AG04449 (cell line): ENCODE data around the gene CD72.

Experiments used
- CTCF ChIA-PET: fragments of 350-600 bp; formaldehyde crosslinking; extraction: SDS; loops from one replicate; lab custom pipeline; 2021; ENCODE audit warnings: antibody characterized with exemption; lab: Yijun Ruan, JAX
- POLR2A ChIA-PET: fragments of 400-600, 350-600 bp; formaldehyde crosslinking; extraction: SDS; loops from one replicate; lab custom pipeline; 2020; ENCODE audit warnings: antibody characterized with exemption, inconsistent platforms; lab: Yijun Ruan, JAX
- DNase-seq: peaks from one replicate; pipeline ENCODE4 v3.0.0-alpha.2; 2010; ENCODE audit warnings: low read depth, low spot score
- H3K4me3 ChIP-seq: 2 replicates; pipeline ENCODE4 v1.5.1; 2011; ENCODE audit warnings: low read depth, mild to moderate bottlenecking, control low read depth, low read length
- TF ChIP-seq, protein P1 (sequence below): IDR thresholded peaks from one replicate; pipeline ENCODE4 v1.5.1; 2011; ENCODE audit warnings: mild to moderate bottlenecking, moderate library complexity, low read length, control low read depth, inconsistent platforms; ENCODE audit not compliant: insufficient read depth; ENCODE audit errors: missing control alignments

Gene CD72, protein sequence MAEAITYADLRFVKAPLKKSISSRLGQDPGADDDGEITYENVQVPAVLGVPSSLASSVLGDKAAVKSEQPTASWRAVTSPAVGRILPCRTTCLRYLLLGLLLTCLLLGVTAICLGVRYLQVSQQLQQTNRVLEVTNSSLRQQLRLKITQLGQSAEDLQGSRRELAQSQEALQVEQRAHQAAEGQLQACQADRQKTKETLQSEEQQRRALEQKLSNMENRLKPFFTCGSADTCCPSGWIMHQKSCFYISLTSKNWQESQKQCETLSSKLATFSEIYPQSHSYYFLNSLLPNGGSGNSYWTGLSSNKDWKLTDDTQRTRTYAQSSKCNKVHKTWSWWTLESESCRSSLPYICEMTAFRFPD

DNA sequence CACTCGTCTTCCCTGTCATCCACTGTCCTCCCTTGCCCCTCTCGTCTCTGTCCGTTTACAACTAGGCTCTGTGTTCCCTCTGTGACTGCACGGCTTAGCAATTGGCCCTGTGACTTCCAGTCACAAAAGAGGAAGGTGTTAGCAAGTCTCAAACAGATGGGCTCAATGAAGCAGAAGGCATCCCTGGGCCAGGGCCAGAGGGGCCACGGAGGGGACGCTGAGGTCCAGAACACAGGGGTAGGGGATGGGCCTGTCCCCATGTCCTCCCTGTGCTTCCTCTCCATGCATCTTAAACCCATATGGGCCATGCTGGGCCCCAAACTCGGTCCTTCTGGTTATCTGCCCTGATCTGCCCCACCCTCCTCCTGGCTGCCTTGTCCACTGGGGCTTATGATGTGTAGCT, at the start of gene CD72:
TSS of gene CD72 (minus strand) at position 89 of the 403 bp plus-strand sequence. CDS start 110 bp downstream, outside the sequence.
- no peak for DNase-seq
- CTCF ChIA-PET, result interaction anchor here (2.0 kb wide), 1 partner anchor 15 kb away, joined by 10 read pairs; no protein-coding TSS in a partner anchor
- POLR2A ChIA-PET, result no interaction called here

DNA sequence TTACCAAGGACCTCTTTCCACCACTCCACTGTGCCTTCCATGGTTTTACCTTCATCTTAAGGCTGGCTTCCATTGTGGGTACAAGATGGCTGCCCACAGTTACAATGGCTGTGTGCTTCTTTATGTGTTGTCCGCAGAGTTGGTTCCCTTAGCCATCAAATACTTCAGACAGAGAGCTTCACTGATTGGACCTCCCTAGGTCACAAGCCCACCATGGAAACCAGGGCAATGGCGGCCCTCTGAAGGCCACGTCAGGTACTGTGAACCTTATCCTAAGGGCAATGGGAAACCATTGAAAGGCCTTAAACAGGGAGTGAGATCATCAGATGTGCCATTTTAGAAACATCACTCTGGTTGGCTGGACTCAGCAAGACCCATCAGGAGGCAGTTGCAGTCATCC, 49.7 kb upstream of the CD72 start:
- DNase-seq, result no peak
- no peak overlapping the region for H3K4me3 ChIP-seq
- TF ChIP-seq, protein P1, sequence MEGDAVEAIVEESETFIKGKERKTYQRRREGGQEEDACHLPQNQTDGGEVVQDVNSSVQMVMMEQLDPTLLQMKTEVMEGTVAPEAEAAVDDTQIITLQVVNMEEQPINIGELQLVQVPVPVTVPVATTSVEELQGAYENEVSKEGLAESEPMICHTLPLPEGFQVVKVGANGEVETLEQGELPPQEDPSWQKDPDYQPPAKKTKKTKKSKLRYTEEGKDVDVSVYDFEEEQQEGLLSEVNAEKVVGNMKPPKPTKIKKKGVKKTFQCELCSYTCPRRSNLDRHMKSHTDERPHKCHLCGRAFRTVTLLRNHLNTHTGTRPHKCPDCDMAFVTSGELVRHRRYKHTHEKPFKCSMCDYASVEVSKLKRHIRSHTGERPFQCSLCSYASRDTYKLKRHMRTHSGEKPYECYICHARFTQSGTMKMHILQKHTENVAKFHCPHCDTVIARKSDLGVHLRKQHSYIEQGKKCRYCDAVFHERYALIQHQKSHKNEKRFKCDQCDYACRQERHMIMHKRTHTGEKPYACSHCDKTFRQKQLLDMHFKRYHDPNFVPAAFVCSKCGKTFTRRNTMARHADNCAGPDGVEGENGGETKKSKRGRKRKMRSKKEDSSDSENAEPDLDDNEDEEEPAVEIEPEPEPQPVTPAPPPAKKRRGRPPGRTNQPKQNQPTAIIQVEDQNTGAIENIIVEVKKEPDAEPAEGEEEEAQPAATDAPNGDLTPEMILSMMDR, result no peak
- POLR2A ChIA-PET, result no interaction called here
- CTCF ChIA-PET, result interaction anchor here (0.8 to 1.0 kb wide), 2 partner anchors 9 kb away, joined by 3 read pairs; no protein-coding TSS in a partner anchor

More for the DNA sequence above, at the start of gene CD72:
- peak within 1 kb of the TSS; percentile 47 for H3K4me3 ChIP-seq
- TF ChIP-seq, protein P1, result no peak

DNA sequence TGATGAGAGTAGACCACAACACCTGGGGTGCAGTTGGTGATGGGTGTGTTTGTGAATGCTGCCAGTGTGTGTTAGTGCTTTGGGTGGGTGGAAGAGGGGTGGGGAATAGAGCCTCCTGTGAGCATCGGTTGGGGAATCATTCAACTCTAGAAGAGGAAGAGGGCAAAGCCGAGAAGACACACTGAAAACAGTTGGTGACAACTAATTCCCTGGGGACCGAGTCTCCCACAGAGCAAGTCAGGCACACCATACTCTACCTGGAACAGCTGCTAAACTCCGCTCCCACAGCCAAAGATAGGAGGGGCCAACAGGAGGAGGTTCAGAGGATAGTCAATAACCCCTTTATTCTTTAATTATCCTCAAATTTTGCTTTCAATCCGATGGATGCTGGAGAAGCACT, 48.3 kb upstream of the CD72 start:
- CTCF ChIA-PET, result interaction anchor here (1.1 to 11.9 kb wide), 7 partner anchors 9 to 63 kb away, joined by 3 to 148 read pairs (median 7); partner anchors contain the start of genes CA9, CCDC107, CREB3 and RMRP
- TF ChIP-seq, protein P1, result no peak
- no peak for DNase-seq
- POLR2A ChIA-PET, result no interaction called here
- H3K4me3 ChIP-seq, result no peak overlapping the region

DNA sequence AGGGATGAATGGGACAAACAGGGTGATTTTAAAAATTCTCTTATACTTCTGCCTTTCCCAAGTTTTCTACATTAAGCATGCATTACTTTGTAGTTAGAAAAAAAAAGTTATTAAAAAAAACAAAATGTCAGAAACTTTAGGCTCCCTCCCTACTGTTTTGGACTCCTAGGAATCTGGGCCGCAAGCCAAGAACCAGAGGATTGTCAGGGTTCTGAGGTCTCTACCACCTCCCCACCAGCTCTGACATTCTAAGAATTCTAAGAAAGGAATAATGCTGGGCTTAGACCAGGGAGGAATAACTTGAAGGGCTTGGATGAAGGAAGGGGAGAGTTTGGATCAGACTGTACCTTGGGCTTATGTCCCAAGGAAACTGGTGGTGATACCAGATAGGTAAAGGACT, 47.8 kb upstream of the CD72 start:
- ChIA-PET CTCF (interaction anchor here (0.7 to 11.9 kb wide), 10 partner anchors 8 to 63 kb away, joined by 3 to 148 read pairs (median 6); partner anchors contain the start of genes CA9, CCDC107, CREB3 and RMRP), POLR2A (interaction anchor here (1.4 to 3.2 kb wide), 5 partner anchors 12 to 62 kb away, joined by 4 to 23 read pairs (median 9); partner anchors contain the start of gene TPM2)
- no peak for DNase-seq
- H3K4me3 ChIP-seq, result no peak overlapping the region
- TF ChIP-seq, protein P1, result no peak

DNA sequence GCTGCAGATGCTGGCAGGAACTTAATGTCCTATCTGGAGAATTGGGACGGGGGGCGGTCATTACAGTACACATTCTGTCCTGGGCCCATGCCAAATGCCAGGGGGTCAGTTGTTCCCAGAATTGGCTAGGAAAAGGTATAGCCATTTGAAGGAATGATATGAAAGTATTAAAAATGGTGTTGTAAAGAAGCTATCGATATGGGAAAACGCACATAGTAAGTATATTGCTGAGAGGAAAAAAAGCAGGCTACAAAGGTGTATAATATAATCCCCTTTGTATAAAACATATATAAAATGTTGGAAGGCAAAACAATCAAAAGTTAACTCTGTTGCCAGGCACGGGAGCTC, 47.2 kb upstream of the CD72 start:
- peak overlapping the region; percentile 71 for H3K4me3 ChIP-seq
- CTCF ChIA-PET, result interaction anchor here (0.7 to 11.9 kb wide), 10 partner anchors 7 to 69 kb away, joined by 3 to 148 read pairs (median 6); partner anchors contain the start of genes CA9, CCDC107, CREB3 and RMRP
- no peak for DNase-seq
- POLR2A ChIA-PET, result interaction anchor here (0.9 to 3.2 kb wide), 6 partner anchors 13 to 63 kb away, joined by 3 to 23 read pairs (median 8); partner anchors contain the start of gene TPM2
- TF ChIP-seq, protein P1, result no peak
